ENCODE data around the gene EHBP1. TPM values are rescaled to one million over a fixed set of nuclear protein-coding genes. Genes with fewer than 3 reads are reported as not detected.

The EHBP1 gene
- total RNA-seq, 6 experiments from 2014 or later: 40.4 to 66.6 (median 46.3) TPM

DNA sequence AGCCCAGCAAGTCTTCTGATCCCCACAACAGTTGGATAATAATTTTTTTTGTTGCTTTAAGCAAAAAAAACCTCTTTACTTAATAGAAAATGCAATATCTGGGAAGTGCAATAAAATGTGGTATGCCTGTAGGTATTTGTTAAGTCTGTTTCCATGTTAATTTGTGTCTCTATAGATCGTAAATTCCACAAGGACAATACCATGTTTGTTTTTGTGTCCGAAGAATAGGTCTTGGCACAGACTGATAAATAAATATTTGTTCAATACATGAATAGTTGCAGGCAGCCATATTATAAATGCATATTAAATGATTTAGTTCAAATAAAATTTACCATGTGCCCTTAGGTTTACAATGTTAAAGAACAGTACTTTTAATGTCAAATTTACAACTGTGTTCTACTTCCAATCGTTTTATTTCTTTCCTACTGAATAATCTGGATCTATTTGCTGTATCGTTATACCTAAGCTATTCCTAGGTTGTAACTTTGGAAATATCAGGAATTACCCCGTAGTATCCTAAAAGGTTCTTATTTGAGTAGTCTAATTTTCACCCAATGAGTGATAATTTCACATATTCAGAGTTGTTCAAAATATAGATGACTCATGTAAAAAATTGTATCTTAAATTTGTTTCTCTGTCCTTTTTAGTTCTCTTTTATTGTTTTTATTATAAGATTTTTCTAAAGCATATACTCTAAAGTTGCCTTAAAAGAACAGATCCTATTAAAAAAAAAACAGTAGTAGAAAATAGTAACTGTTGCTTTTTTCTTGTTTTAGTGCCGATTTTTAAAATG is 151.8 kb downstream of the EHBP1 start:
- WGBS (ENCODE audit: insufficient coverage, low coverage, low lambda C conversion rate, missing lambda C conversion rate): 71% methylated on average over 6 of the region's 6 CpGs
- Histone ChIP-seq H3K36me3 (peaks cover 0 to 10% (median 3%) of the 10 kb centered on the region in 4 donors), H3K9me3 (no peaks in the 10 kb centered on the region), H3K4me1 (no peaks in the 10 kb centered on the region), H3K27ac (no peak overlapping the region), H3K4me3 (no peak overlapping the region), H3K27me3 (no peaks in the 10 kb centered on the region)
- DNase-seq (no peak), ATAC-seq (no peak)
- TF ChIP-seq POLR2A (IDR thresholded peaks at IDR 0.05): no peak
- TF ChIP-seq, protein P1, sequence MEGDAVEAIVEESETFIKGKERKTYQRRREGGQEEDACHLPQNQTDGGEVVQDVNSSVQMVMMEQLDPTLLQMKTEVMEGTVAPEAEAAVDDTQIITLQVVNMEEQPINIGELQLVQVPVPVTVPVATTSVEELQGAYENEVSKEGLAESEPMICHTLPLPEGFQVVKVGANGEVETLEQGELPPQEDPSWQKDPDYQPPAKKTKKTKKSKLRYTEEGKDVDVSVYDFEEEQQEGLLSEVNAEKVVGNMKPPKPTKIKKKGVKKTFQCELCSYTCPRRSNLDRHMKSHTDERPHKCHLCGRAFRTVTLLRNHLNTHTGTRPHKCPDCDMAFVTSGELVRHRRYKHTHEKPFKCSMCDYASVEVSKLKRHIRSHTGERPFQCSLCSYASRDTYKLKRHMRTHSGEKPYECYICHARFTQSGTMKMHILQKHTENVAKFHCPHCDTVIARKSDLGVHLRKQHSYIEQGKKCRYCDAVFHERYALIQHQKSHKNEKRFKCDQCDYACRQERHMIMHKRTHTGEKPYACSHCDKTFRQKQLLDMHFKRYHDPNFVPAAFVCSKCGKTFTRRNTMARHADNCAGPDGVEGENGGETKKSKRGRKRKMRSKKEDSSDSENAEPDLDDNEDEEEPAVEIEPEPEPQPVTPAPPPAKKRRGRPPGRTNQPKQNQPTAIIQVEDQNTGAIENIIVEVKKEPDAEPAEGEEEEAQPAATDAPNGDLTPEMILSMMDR (IDR thresholded peaks at IDR 0.05): no peak
- intact Hi-C loops (cut with DNase I): no loop called here

DNA sequence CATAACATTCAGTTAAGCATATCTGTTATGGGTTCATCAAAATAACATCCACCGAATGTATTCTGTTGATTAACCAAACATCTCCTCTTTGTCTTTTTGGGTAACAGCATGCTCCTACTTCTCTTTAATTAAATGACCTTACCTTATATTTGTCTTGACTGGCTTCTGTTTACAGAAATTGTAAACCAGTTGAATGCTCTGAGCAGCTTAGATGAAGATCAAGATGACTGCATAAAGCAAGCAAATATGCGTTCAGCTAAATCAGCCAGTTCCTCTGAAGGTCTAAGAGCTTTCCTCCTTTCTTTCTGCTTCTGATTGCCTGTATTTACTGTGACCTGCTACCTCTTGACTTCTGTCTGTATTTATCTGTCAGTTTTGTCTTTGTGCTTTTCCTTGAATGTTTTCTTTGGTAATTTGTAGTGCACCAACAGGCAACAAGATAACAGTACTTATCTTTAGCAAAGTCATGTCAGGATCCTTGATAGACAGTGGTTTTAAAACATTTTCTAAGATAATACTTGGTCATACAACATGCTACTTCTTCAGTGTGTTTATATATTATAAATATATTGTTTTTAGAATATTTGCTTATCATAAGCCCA is 152.8 kb downstream of the EHBP1 start:
- intact Hi-C loops (cut with DNase I): no loop called here
- H3K4me3 ChIP-seq: no peak overlapping the region
- no peaks in the 10 kb centered on the region for H3K27me3 ChIP-seq
- no peak overlapping the region for H3K27ac ChIP-seq
- WGBS (ENCODE audit: insufficient coverage, low coverage, low lambda C conversion rate, missing lambda C conversion rate): 86% methylated on average over 2 of the region's 2 CpGs
- DNase-seq (no peak), ATAC-seq (no peak)
- H3K4me1 ChIP-seq: no peaks in the 10 kb centered on the region
- peaks cover 0 to 15% (median 3%) of the 10 kb centered on the region in 4 donors for H3K36me3 ChIP-seq
- no peaks in the 10 kb centered on the region for H3K9me3 ChIP-seq
- TF ChIP-seq POLR2A (IDR thresholded peaks at IDR 0.05): no peak
- TF ChIP-seq, protein P1 (IDR thresholded peaks at IDR 0.05): no peak

GRCh38 chr2:62868947-62869346 is 163.4 kb downstream of the EHBP1 start:
- no peaks in the 10 kb centered on the region for H3K4me1 ChIP-seq
- ATAC-seq (no peak), DNase-seq (no peak)
- no peak overlapping the region for H3K27ac ChIP-seq
- H3K9me3 ChIP-seq: no peaks in the 10 kb centered on the region
- no peak overlapping the region for H3K4me3 ChIP-seq
- no peaks in the 10 kb centered on the region for H3K27me3 ChIP-seq
- H3K36me3 ChIP-seq: peaks cover 0 to 27% (median 8%) of the 10 kb centered on the region in 4 donors
- intact Hi-C loops (cut with DNase I): no loop called here
- WGBS (ENCODE audit: insufficient coverage, low coverage, low lambda C conversion rate, missing lambda C conversion rate): 87% methylated on average over 3 of the region's 3 CpGs
- TF ChIP-seq POLR2A (IDR thresholded peaks at IDR 0.05): no peak
- TF ChIP-seq, protein P1 (IDR thresholded peaks at IDR 0.05): no peak

GRCh38 chr2:62870966-62871365 is 165.5 kb downstream of the EHBP1 start:
- intact Hi-C loops (cut with DNase I): no loop called here
- 96% methylated on average over 1 of the region's 1 CpG for WGBS (ENCODE audit: insufficient coverage, low coverage, low lambda C conversion rate, missing lambda C conversion rate)
- Histone ChIP-seq H3K4me3 (no peak overlapping the region), H3K27me3 (no peaks in the 10 kb centered on the region), H3K27ac (no peak overlapping the region), H3K4me1 (no peaks in the 10 kb centered on the region), H3K36me3 (peaks cover 0 to 27% (median 3%) of the 10 kb centered on the region in 4 donors), H3K9me3 (no peaks in the 10 kb centered on the region)
- DNase-seq (no peak), ATAC-seq (no peak)
- no peak for TF ChIP-seq POLR2A (IDR thresholded peaks at IDR 0.05)
- TF ChIP-seq, protein P1 (IDR thresholded peaks at IDR 0.05): no peak
